Adrenal gland (tissue), 5 donors: ENCODE results near the gene LTBP2.

Source experiments
- CTCF ChIP-seq, 6 experiments: fragments of 450-650 bp in 4 of 6; fragments of 200-600 bp in 2 of 6; sonication (generic) in 1 of 6; IDR thresholded peaks; 1 replicate in 5 of 6; 2 replicates in 1 of 6; pipeline versions ENCODE4 v1.5.1 to v1.8.0; 2016 to 2021; ENCODE audit warnings: antibody characterized with exemption in 6 of 6, mild to moderate bottlenecking in 2 of 6, moderate library complexity in 1 of 6
- POLR2A ChIP-seq, 2 donors: fragments of 450-650 bp; IDR thresholded peaks; one replicate each; pipeline ENCODE4 v1.6.1; 2017; ENCODE audit warnings: antibody characterized with exemption in 2 of 2, mild to moderate bottlenecking in 2 of 2, moderate library complexity in 1 of 2
- donor health status: DM: no; HTN: no; CAD: no.

GRCh38 chr14:74527736-74528280 is 84.2 kb downstream of the LTBP2 start:
- no peak for TF ChIP-seq POLR2A (IDR thresholded peaks at IDR 0.05)
- no peak for TF ChIP-seq CTCF (IDR thresholded peaks at IDR 0.05)
